ENCODE measurements around the gene ATXN2L. TPM values are rescaled to one million over a fixed set of nuclear protein-coding genes. Genes with fewer than 3 reads are reported as not detected.

ATXN2L gene
- total RNA-seq, 1 experiment from 2014 or later, result 309 TPM

DNA sequence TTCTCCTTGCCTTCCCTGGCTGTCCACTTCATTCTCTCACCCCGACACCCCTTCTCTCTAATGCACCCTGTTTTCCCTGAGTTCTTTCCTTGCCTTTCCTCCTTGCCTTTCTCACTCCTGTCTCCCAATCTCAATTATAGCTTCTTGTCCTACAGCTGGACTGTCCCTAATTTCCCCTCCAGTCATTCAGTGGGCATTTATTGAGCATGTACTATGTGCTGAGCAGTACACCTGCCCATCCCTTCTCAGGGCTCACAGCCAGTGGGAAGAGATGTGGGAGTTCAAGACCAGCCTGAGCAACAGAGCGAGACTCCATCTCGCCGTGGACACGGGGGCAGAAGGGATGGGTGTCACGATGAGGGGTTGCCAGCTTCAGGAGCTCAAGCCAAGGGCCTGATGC is 61.2 kb downstream of the ATXN2L start:
- peaks cover 6% of the 10 kb centered on the region; the same call in 1 of the 2 replicates for H3K27me3 ChIP-seq (ENCODE audit: insufficient read depth, low read length)
- H3K4ac ChIP-seq (ENCODE audit: low read depth, low read length), result no peak overlapping the region
- H4K5ac ChIP-seq (ENCODE audit: insufficient read length, low read depth, low read length), result no peak overlapping the region
- H3K4me1 ChIP-seq (ENCODE audit: insufficient read depth, low read length), result peaks cover 6% of the 10 kb centered on the region; the same call in 1 of the 2 replicates
- H3K36me3 Mint-ChIP-seq (ENCODE audit: insufficient read depth in 1 of 3, low read depth in 3 of 3), result peaks cover 0 to 8% (median 4%) of the 10 kb centered on the region in 3 experiments; a peak in 4 of 7 replicates
- no peak overlapping the region for H3T11ph ChIP-seq (ENCODE audit: low read length)
- no peak overlapping the region for H4K91ac ChIP-seq (ENCODE audit: insufficient read length, low read depth, low read length)
- H3K56ac ChIP-seq (ENCODE audit: insufficient read length, low read depth, low read length), result no peak overlapping the region
- no peak overlapping the region; a peak in 1 of 7 replicates for H3K27ac Mint-ChIP-seq
- no peaks in the 10 kb centered on the region for H3K79me1 ChIP-seq (ENCODE audit: insufficient read depth, low read depth, low read length, poor library complexity, severe bottlenecking)
- no peak overlapping the region; a peak in 2 of 5 replicates for H3K4me3 Mint-ChIP-seq
- no CpG with 5 or more reads among the region's 6 CpGs for WGBS (ENCODE audit: extremely low coverage, insufficient read length, low lambda C conversion rate)
- no peak overlapping the region for H2AK5ac ChIP-seq (ENCODE audit: insufficient read length, low read length)
- no peak overlapping the region for H4K8ac ChIP-seq (replicated peaks; ENCODE audit: insufficient read length, low read depth, low read length)
- H2BK15ac ChIP-seq (ENCODE audit: low read depth, low read length), result no peak overlapping the region
- no peak overlapping the region for H2BK20ac ChIP-seq (ENCODE audit: low read depth, low read length, poor library complexity, severe bottlenecking)
- H2AFZ ChIP-seq (ENCODE audit: low read length), result no peak overlapping the region
- no peaks in the 10 kb centered on the region for H3K9me3 ChIP-seq (ENCODE audit: control insufficient read depth, low read depth, low read length)
- no peak for DNase-seq
- no peak overlapping the region for H3K4me2 ChIP-seq (ENCODE audit: insufficient read depth, insufficient read length, low read length)
- H4K20me1 ChIP-seq (ENCODE audit: control insufficient read depth, insufficient read depth, insufficient read length), result no peaks in the 10 kb centered on the region
- no peak overlapping the region for H3K9ac ChIP-seq (ENCODE audit: extremely low read depth, insufficient read length, low read length)
- H3K23ac ChIP-seq (ENCODE audit: insufficient read length, low read depth, low read length), result no peak overlapping the region
- H3K9me3 Mint-ChIP-seq, result no peaks in the 10 kb centered on the region; a peak in 1 of 5 replicates
- peaks cover 16 to 32% of the 10 kb centered on the region in 2 experiments for H3K4me1 Mint-ChIP-seq
- no peak overlapping the region for H3K14ac ChIP-seq (ENCODE audit: insufficient read depth, low read length)
- peaks cover 11% of the 10 kb centered on the region for H3K23me2 ChIP-seq (ENCODE audit: insufficient read length, low read depth, low read length, poor library complexity, severe bottlenecking)
- H3K27me3 Mint-ChIP-seq (ENCODE audit: low read depth), result peaks cover 18% of the 10 kb centered on the region
- no peaks in the 10 kb centered on the region for H3K79me2 ChIP-seq (ENCODE audit: insufficient read depth, low read length)
- no peak overlapping the region for H3K18ac ChIP-seq (ENCODE audit: insufficient read length, low read depth, low read length)
- H3K27ac ChIP-seq (ENCODE audit: insufficient read length, low read depth, low read length), result no peak overlapping the region
- no peak overlapping the region for H2BK5ac ChIP-seq (ENCODE audit: insufficient read length, low read length)
- H2BK120ac ChIP-seq (ENCODE audit: low read depth, low read length, poor library complexity, severe bottlenecking), result no peak overlapping the region
- H2BK12ac ChIP-seq (ENCODE audit: insufficient read length, low read depth, low read length), result no peak overlapping the region
- TF ChIP-seq, protein P1, sequence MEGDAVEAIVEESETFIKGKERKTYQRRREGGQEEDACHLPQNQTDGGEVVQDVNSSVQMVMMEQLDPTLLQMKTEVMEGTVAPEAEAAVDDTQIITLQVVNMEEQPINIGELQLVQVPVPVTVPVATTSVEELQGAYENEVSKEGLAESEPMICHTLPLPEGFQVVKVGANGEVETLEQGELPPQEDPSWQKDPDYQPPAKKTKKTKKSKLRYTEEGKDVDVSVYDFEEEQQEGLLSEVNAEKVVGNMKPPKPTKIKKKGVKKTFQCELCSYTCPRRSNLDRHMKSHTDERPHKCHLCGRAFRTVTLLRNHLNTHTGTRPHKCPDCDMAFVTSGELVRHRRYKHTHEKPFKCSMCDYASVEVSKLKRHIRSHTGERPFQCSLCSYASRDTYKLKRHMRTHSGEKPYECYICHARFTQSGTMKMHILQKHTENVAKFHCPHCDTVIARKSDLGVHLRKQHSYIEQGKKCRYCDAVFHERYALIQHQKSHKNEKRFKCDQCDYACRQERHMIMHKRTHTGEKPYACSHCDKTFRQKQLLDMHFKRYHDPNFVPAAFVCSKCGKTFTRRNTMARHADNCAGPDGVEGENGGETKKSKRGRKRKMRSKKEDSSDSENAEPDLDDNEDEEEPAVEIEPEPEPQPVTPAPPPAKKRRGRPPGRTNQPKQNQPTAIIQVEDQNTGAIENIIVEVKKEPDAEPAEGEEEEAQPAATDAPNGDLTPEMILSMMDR (conservative IDR thresholded peaks at IDR 0.05), result no peak

Small RNA genes lying within 50 kb of the gene (microRNA-seq; reads per million reads assigned to microRNA genes)
- gene MIR4721 (ENCODE audit: borderline microRNAs expressed), result not detected

Other genes starting within 250 kb of the ATXN2L start
- 0.35 and 0.66 TPM in 2 replicates for gene SULT1A2, start 225.9 kb upstream of the ATXN2L start, total RNA-seq (2021)
- 4.8 and 5.0 TPM in 2 replicates for gene SULT1A1, start 213.0 kb upstream of the ATXN2L start, total RNA-seq (2021)
- gene NPIPB8, start 184.9 kb upstream of the ATXN2L start, total RNA-seq (2021), result not detected in 2 replicates
- gene EIF3C, start 111.5 kb upstream of the ATXN2L start, total RNA-seq (2021), result 990 and 1,003 TPM in 2 replicates
- gene NPIPB9, start 71.2 kb upstream of the ATXN2L start, total RNA-seq (2021), result 1.8 and 2.7 TPM in 2 replicates
- 207 and 208 TPM in 2 replicates for gene TUFM, start 23.3 kb downstream of the ATXN2L start, total RNA-seq (2021)
- gene SH2B1, start 40.8 kb downstream of the ATXN2L start, total RNA-seq (2021), result 50.1 and 51.9 TPM in 2 replicates
- 3.9 and 4.6 TPM in 2 replicates for gene ATP2A1, start 55.5 kb downstream of the ATXN2L start, total RNA-seq (2021)
- 14.4 and 17.5 TPM in 2 replicates for gene RABEP2, start 102.2 kb downstream of the ATXN2L start, total RNA-seq (2021)
- 0.50 and 1.4 TPM in 2 replicates for gene CD19, start 109.0 kb downstream of the ATXN2L start, total RNA-seq (2021)
- 68.8 and 73.8 TPM in 2 replicates for gene NFATC2IP, start 127.9 kb downstream of the ATXN2L start, total RNA-seq (2021)
- gene SPNS1, start 151.8 kb downstream of the ATXN2L start, total RNA-seq (2021), result 38.6 and 40.2 TPM in 2 replicates
- 3.7 and 4.3 TPM in 2 replicates for gene LAT, start 162.1 kb downstream of the ATXN2L start, total RNA-seq (2021)

All from H9 (cell line).